GM12865 (cell line): Measurements from ENCODE around the gene ATOSB.

ENCODE experiments used
- DNase-seq: peaks from one replicate; pipeline ENCODE4 v3.0.0; 2010; ENCODE audit warnings: low read depth
- H3K4me3 ChIP-seq: 2 replicates; pipeline ENCODE4 v1.5.1; 2011; ENCODE audit warnings: mild to moderate bottlenecking, low read depth, low read length, control low read depth
- CTCF ChIP-seq: IDR thresholded peaks from 2 replicates; pipeline ENCODE4 v1.5.1; 2011; ENCODE audit warnings: low read length, control low read depth, low read depth, inconsistent platforms; ENCODE audit not compliant: insufficient read depth; ENCODE audit errors: missing control alignments

ATOSB gene

GRCh38 chr9:35106343-35106730 lies 9.3 kb downstream of the ATOSB start:
- TF ChIP-seq CTCF = no peak
- H3K4me3 ChIP-seq = no peak overlapping the region

GRCh38 chr9:35105571-35106342 lies 9.9 kb downstream of the ATOSB start:
- no peak for DNase-seq
- H3K4me3 ChIP-seq = no peak overlapping the region
- TF ChIP-seq CTCF = no peak

More at GRCh38 chr9:35106343-35106730, 9.3 kb downstream of the ATOSB start:
- no peak for DNase-seq

GRCh38 chr9:35105126-35105525 lies 10.5 kb downstream of the ATOSB start:
- no peak for TF ChIP-seq CTCF
- no peak overlapping the region for H3K4me3 ChIP-seq
- DNase-seq = no peak

GRCh38 chr9:35104586-35104985 lies 11.1 kb downstream of the ATOSB start:
- H3K4me3 ChIP-seq = no peak overlapping the region
- TF ChIP-seq CTCF = no peak
- DNase-seq = no peak

- DNase-seq = no peak
- no peak for TF ChIP-seq CTCF
- peak overlapping the region; percentile 57 for H3K4me3 ChIP-seq
Observed at GRCh38 chr9:35103660-35104191, 11.9 kb downstream of the ATOSB start.

- peak within 1 kb of the TSS; percentile 81 for H3K4me3 ChIP-seq
- DNase-seq = peak; percentile 97
- TF ChIP-seq CTCF = no peak
Observed at GRCh38 chr9:35102769-35103659, 12.6 kb downstream of the ATOSB start, which contains the start of gene STOML2. TSS of gene STOML2 (minus strand) at chr9:35103131. CDS start at chr9:35103094, 37 bp downstream.
